Stimulated activated CD4-positive, alpha-beta T cell treated with anti-CD3 and anti-CD28 coated beads, Interleukin-2, amount 100 ng/mL, for 4 hours (primary cell): ENCODE results near the gene NUDT13.

Source experiments
- DNase-seq: peaks from one replicate; pipeline ENCODE4 v3.0.0-alpha.2; 2020; ENCODE audit warnings: low read depth

The NUDT13 gene

DNA sequence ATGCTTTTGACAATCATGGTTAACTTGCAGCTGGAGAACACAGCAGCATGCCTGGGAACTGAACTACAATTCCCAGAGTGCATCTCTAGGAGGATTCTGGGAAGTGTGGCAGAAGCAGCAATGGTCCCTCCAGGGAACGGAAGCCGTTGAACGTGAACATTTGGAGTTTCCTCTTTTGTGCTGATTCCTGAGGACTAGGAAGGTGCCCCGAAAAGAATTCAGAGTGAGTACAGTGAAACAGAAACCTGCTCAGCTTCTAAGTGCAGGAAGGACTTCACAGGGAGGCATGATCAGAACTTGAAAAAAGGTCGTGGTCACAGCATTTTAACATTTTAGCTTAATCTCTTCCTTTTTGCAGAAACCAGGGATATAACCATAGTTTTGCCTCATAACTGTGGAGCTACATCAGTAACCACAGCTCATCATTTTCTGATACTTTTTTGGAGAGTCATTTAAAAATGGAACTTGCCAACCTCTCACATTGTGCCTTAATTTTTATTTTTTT lies at the start of gene NUDT13:
TSS of gene NUDT13 (plus strand) at position 111 of the 505 bp plus-strand sequence. CDS start 3,911 bp downstream, outside the sequence.
- DNase-seq: peak; percentile 25

DNA sequence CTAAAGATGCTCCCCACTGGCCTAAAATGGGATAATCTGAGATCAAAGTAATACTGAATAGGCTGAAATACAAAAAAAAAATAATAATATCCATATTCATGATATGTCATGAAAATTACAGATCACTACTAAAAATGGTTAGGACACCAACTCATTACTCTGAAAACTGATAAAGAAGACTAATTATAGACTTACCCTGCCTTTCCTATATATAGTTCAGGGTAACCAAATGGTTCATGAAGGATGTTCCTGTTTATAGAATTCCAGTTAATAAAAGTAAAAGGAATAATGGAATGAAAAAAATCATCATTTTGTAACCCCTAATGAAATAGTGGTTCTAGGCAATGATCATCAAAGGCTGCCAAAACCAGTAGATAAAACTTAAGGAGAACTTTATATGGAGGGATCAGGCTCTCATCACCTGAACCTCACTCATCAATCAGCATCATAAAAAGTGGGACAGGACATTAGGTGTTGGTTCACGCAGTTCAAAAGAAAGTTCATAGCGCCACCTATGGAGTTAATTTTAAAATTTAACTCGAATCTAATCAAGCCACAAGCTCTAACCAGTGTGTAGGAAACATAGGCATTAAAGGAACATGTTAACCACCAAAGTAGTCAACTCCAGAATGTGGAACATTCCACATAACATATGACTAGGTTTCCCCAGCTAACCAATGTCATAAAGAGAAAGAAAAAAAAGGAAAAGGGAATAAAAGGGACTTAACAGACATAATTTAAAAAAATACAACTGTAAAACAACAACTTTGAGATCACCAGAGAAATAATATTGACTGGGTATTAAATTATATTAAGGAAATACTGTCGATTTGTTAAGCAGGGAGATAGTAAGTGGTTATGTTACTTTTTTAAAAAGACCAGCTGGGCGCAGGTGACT lies 49.3 kb upstream of the NUDT13 start:
- no peak for DNase-seq

DNA sequence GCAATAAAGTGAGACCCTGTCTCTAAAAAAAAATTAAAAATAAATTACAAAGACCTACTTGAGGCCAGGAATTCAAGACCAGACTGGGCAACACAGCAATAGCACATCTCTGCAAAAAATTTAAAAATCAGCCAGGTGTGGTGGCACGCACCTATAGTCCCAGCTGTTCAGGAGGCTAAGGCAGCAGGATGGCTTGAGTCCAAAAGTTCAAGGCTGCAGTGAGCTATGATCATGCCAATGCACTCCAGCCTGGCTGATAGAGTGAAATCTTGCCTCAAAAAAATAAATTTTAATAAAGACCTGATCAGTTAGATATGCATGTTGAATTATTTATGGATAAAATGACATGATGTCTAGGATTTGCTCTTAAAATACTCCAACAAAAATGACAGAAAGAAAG lies 48.5 kb upstream of the NUDT13 start:
- DNase-seq: no peak

- DNase-seq: no peak
Observed at GRCh38 chr10:73065441-73065840, 44.8 kb upstream of the NUDT13 start.

DNA sequence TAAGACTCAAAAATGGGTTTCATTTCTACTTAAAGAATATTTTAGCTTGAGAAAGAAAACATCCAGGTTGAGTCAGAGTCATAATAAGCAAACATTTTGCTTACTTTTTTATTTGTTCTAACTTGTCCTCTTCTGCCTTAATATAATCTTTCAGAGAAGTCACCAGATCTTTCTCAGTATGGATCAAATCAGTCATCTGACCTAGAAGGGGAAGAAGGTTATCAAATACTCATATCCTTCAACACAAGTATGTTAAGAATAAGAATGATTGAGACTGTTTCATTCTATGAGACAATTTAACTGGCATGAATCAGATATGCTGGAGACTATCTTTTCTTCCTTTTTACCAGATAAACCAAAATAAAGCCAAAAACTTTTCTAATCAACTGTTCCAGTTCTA lies 36.6 kb upstream of the NUDT13 start:
- DNase-seq: no peak

DNA sequence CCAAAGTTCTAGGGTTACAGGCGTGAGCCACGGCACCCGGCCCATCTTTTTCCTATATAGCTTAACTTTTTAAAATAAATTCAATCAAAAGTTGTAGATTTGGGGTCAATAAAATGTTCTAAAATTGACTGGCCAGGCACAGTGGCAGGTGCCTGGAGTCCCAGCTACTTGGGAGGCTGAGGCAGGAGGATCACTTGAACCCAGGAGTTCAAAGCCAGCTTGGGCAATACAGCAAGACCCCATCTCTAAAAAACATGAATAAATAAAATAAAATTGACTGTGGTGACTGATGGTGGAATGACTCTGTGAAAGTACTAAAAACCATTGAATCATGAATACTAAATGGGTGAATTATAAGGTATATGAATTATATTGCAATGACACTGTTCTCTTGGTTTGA lies 34.4 kb upstream of the NUDT13 start:
- DNase-seq: no peak

GRCh38 chr10:73076360-73077183 lies 33.7 kb upstream of the NUDT13 start:
- DNase-seq: no peak

GRCh38 chr10:73079779-73080541 lies 30.3 kb upstream of the NUDT13 start:
- DNase-seq: no peak

DNA sequence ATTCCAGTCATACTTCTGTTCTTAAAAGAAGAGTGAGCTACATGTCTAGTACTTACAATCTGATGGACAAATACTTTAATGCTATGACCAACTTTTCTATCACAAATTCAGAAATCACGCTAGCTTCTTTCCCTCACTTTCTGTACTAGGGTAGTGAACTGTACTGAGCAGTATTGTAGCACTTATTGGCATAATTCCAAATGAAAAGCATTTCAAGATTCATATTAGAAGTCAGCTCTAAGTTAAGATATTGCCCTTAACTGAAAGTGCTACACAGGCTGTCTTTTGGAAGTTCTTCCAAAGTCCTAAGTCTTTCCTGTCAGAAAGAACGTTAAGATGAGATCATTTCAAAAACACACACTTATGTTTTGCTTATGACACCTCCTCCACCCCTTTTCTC lies 27.0 kb upstream of the NUDT13 start:
- DNase-seq: no peak

DNA sequence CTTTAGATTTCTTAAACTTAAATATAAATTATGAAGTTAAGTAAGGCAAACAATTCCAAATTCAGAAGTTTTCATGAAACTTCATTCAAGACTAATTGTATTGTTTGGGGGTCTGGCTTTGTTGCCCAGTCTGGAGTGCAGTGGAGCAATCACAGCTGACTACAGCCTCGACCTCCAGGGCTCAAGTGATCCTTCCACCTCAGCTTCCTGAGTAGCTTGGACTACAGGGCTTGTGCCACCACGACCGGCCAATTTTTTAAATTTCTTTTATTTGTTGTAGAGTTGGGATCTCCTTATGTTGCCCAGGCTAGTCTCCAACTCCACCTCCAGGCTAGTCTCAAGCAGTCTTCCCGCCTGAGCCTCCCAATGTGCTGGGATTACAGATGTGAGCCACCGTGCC lies 26.0 kb upstream of the NUDT13 start:
- no peak for DNase-seq

GRCh38 chr10:73086816-73087215 lies 23.4 kb upstream of the NUDT13 start:
- DNase-seq: no peak

- DNase-seq: no peak
Observed at GRCh38 chr10:73088304-73088703, 22.0 kb upstream of the NUDT13 start.

DNA sequence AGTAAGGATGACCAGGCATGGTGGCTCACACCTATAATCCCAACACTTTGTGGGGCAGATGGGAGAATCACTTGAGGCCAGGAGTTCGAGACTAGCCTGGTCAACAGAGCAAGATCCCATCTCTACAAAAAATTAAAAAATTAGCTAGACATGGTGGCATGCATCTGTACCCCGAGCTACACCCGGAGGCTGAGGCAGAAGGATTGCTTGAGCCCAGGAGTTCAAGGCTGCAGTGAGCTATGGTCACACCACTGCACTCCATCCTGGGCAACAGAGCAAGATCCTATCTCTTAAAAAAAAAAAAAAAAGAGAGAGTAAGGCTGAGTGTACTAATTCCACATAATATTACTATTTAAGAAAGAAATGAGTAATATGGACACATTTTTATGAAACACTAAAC lies 17.4 kb upstream of the NUDT13 start:
- no peak for DNase-seq

DNA sequence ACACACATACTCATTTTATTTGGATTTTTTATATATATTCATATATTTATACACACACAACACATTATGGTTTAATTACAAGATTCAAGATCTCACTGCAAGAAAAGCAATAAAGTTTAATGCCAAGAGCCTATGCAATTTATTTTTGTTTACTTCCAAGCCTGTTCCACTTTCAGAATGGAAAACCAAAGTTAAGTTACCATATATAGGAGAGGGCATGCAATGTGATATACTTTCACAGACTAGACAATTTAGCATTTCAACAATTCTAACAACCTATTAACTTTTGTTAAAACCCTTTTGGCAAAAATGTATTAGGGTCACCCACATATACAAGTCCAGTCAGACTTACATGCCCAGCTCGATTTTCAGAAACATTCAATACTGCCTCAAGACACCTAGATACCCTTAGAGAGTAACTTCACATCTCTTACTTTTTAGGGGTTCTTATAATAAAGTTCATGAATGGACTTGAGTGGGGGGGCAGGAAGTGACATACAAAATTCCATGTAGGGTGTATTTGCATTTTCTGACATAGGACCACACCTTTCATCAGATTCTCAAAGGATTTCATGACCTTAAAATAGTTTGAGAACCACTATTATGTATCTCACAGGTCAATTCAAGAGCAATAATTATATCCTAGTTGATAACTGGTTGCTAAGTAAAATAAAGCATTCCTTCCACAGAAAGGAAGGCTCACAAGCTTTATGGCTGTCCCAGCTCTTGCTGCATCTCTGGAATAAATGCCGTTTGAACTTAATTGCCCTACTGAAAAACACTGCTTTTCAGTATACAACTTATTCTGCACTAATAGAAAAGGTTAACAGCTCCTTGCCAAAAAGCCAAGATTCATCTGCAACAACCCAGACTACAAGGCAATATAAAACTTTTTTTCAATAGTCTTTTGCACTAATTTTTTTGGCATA lies 16.1 kb upstream of the NUDT13 start:
- no peak for DNase-seq

GRCh38 chr10:73094986-73095480 lies 15.2 kb upstream of the NUDT13 start:
- DNase-seq: no peak

GRCh38 chr10:73095481-73096021 lies 14.7 kb upstream of the NUDT13 start:
- no peak for DNase-seq

GRCh38 chr10:73096041-73096448 lies 14.2 kb upstream of the NUDT13 start:
- peak; percentile 60 for DNase-seq

DNA sequence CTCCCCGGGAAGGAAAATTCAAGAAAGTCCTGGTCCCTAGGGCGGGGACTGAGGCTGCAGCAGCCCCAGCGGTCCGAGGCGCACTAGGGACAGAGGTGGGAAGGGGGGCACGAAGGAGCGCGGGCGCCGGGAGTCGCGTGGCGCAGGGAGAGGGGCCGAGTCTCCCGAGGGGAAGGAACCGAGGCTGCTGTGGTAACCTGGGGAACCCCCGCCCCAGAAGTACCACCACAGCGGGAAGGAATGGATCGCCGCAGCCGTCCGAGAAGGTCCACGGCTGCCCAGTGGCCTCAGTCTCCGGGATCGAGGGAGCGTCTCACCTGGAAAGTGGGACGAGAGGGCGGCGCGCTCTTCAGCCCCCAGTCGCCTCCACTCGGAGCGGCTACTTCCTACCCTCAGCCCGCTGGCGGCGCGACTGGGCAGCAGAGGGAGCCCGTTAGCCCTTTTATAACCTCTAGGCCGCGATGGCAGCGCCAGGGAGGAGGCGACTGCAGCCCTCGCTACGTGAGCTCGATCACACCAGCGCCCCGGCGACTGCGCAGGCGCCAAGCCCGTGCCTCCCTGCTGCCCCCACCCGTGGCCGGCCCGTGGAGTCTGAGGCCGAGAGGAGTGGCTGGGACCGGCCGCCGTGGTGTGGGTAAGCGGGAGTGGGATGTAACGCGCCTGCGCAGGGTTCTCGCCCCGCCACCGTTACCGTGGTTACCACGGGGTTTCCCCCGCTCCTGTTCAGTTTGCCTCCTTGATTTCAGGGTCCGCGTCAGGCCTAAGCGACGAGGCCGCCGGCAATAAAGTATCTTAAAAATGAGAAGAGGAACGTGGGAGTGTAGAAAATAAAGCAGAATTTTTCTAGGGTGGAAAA lies 13.6 kb upstream of the NUDT13 start, which contains the start of gene P4HA1:
TSS of gene P4HA1 (minus strand) at position 418 of the 856 bp plus-strand sequence. CDS start 21,983 bp downstream, outside the sequence.
- DNase-seq: peak; percentile 98

DNA sequence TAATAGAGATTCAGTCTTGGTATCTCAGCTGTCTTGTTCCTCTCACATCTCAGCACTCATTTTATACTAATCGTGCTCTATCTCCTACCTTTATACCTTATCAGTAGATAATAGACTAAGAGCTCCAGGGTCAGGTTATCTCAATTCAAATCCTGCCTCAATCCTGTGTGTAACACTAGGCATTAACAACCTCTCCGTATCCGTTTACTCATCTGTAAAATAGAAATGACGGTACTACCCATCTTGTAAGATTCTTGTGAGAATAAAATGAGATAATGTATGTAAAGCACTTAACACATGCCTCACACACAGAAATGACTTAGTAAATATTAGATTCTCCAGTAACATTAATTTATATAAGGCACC lies 13.0 kb upstream of the NUDT13 start:
- no peak for DNase-seq
